Measurements from ENCODE around the gene SMOC2.

SMOC2 gene, protein sequence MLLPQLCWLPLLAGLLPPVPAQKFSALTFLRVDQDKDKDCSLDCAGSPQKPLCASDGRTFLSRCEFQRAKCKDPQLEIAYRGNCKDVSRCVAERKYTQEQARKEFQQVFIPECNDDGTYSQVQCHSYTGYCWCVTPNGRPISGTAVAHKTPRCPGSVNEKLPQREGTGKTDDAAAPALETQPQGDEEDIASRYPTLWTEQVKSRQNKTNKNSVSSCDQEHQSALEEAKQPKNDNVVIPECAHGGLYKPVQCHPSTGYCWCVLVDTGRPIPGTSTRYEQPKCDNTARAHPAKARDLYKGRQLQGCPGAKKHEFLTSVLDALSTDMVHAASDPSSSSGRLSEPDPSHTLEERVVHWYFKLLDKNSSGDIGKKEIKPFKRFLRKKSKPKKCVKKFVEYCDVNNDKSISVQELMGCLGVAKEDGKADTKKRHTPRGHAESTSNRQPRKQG

DNA sequence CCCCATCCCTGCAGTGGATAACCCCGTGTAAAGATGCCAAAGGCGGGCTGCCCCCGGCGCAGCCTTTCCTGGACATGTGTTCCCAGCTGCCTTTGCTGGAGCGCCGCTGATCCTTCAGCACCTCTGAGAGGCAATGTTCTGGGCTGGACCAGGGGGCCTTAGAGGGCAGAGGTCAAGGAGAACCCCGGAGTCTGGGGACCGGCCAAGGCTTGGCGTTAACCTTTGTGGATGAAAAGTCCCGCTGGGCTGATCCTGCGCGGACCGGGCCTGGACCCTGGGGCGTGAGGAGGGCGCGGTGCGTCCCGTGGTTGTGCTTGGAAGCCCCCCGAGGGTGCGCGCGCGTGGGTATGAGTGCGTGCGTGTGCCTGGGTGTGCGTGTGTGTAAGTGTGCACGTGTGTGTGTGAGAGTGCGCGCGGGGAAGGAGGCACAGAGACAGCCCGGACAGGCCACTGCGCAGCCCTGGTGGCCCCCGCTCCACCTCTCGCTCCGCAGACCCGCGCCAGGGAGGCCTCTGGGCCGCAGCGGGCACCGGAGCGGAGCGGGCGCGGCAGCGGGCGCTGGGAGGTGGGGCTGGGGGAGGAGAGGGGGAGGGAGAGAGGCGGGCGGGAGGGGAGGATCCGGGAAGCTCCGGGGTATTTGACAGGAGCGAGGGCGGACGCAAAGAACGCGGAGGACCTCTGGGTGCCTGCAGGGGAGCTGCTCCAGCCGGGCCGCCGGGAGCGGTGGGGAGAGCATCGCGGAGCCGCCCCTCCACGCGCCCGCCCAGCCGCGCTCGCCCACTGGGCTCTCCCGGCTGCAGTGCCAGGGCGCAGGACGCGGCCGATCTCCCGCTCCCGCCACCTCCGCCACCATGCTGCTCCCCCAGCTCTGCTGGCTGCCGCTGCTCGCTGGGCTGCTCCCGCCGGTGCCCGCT, at the start of gene SMOC2:
TSS of gene SMOC2 (plus strand) at position 665 of the 914 bp plus-strand sequence. CDS start at position 852, 187 bp downstream.
- DNase-seq = no peak

- no peak for DNase-seq
Observed at GRCh38 chr6:168393126-168393870, 47.7 kb upstream of the SMOC2 start.

DNA sequence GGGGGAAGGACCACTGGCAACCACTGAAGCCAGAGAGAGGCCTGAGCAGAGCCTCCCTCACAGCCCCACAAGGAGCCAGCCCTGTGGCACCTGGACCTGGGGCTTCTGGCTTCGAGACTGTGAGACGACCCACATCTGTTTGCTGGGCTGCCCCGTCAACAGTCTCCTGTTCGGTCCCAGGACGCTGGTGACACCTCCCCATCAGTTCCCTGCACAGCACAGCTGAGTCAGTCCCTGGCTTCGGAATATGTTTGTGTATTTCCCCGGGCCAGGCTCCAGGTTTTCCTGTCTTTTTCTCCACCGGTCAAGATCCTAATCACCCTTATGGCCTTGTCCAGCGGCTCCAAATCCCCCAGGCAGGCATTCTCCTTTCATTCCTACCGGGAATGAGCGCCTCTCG, 46.4 kb upstream of the SMOC2 start:
- no peak for DNase-seq

- no peak for DNase-seq
Observed at GRCh38 chr6:168395983-168396382, 45.0 kb upstream of the SMOC2 start.

- DNase-seq = no peak
Observed at GRCh38 chr6:168396561-168396960, 44.4 kb upstream of the SMOC2 start.

DNA sequence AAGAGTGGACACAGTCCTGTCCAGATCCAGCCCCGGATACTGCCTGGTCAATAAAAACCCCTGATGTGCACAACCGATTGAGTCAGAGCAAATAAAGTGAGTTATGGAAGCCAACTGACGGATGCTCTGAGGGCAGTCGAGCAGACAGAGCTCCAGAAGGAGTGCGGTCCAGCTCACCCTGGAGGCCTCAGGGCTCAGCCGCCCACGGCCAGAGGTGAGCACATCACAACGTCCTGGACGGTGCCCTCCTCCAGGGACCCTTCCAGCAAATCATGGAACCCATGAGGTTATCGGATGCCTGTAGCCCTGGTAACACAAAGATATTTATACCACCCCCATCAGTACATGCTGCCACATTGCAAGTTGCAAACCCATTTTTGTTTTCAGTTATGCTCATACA, 44.0 kb upstream of the SMOC2 start:
- DNase-seq = no peak

GRCh38 chr6:168400037-168400436, 40.9 kb upstream of the SMOC2 start:
- no peak for DNase-seq

GRCh38 chr6:168403370-168404005, 37.5 kb upstream of the SMOC2 start:
- DNase-seq = no peak

- DNase-seq = no peak
Observed at GRCh38 chr6:168404560-168404959, 36.4 kb upstream of the SMOC2 start.

GRCh38 chr6:168407842-168408241, 33.1 kb upstream of the SMOC2 start:
- DNase-seq = no peak

DNA sequence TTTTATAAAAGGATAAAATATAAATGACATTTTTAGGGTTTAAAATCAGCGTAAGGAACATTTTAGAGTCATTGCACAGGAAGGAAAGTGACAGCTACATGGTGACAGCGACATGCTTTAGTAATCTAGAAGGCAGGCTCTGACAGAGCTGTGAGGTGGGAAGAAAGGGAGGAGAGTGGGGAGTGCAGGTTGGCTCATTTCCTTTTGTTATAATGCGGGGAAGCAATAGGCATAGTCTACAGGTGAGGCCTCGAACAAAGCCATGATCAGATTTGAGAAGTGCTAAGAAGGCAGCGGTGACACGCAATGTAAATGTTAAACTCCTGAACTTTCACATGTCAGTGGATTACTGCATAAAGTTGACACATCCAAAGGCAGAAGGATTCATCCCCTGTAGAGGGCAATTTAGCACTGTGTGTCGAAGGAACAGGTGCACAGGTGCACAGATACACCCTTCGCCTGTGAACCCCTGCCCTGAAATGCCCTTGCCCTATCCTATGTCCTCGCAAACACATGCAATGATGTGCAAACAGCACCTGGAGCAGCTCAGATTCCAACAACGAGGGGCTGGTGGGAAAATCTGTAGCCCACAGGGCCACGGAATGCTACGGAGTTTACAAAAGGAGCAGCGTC, 32.4 kb upstream of the SMOC2 start:
- no peak for DNase-seq

DNA sequence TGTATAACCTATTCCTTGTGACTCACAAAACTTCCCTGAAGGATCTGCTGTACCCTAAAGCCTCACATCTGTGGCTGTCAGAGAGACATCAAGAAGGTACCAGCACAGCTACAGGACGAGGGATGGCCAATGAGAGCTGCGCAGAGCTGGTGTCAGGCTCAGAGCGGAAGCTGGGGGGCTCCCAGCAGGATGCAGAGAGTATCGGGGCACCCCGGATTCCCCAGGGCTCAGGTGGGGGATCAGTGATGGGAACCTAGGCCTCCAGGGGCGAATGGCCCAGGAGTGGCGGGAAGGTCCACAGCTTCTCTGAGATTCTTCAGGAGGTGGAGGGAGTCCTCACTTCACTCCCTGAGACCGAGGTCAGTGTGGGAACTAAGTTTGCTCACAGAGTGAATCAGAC, 30.9 kb upstream of the SMOC2 start:
- DNase-seq = no peak

GRCh38 chr6:168410554-168411011, 30.4 kb upstream of the SMOC2 start:
- no peak for DNase-seq

GRCh38 chr6:168411130-168411529, 29.9 kb upstream of the SMOC2 start:
- no peak for DNase-seq

DNA sequence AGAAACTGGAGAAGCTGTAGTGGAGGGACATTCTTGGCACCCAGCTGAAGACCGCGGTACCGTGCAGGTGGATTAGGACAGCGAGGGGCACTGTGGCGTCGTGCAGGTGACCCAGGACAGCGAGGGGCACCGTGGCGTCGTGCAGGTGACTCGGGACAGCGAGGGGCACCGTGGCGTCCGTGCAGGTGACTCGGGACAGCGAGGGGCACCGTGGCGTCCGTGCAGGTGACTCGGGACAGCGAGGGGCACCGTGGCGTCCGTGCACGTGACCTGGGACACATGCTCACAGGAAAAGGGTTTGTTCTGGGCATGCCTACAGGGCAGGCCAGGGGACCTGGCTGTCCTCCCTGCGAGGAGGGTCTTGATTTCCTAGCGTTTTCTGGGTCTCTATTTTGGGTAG, 29.2 kb upstream of the SMOC2 start:
- no peak for DNase-seq

GRCh38 chr6:168412456-168412855, 28.5 kb upstream of the SMOC2 start:
- DNase-seq = no peak

DNA sequence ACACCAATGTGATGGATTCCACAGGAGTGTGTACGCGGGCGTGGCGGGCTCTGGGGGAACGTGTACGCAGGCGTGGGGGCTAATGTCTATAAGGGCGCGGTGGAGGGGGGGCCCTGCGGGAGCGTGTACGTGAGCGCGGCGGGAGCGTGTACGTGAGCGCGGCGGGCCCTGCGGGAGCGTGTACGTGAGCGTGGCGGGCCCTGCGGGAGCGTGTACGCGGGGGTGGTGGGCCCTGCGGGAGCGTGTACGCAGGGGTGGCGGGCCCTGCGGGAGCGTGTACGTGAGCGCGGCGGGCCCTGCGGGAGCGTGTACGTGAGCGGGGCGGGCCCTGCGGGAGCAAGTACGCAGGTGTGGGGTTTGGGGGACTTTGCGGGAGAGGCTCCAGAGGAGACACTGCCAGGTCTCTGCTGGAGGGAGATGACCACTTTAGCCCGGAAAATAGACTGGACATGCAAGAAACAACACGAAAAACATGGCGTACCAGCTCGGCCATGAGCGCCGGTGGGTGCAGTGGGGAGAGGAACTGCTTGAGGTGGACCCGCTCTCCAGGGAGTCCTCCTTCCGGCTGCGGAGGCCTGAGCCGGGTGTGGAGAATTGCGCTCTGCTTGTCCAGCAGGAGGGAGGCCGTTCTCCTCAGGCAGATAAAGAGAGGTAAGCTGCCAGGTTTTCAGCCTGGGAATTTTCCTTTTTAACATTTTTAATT, 27.8 kb upstream of the SMOC2 start:
- DNase-seq = no peak

DNA sequence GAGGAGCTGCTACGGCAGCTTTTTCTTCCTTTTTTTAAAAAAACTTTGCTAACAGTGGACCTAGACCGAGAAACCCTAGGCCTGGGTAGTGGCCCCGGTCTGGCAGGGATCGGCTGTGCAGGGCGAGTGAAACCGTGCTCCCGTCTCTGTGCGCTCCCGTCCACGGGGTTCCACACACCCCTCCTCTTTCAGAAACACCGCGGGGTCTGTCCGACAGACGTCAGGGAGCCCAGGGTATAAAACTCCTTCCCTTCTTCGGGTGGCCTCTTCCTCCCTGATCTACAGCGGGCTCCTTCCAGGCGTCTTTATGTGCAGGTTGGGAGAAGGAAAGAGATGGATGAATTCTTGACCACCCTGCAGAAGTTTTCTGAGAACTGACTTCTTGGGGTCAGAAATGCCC, 27.1 kb upstream of the SMOC2 start:
- no peak for DNase-seq

- no peak for DNase-seq
Observed at GRCh38 chr6:168414336-168415097, 26.5 kb upstream of the SMOC2 start.

All from SIG-M5 (cell line).